NCI-H2107 treated with DMSO at 0.1 percent for 48 hours (cell line): ENCODE results near the gene DLL1.

Experiments used
- DNase-seq: peaks from one replicate; lab custom pipeline; 2025; ENCODE audit not compliant: unreplicated experiment; lab: John Stamatoyannopoulos, UW

Gene DLL1

DNA sequence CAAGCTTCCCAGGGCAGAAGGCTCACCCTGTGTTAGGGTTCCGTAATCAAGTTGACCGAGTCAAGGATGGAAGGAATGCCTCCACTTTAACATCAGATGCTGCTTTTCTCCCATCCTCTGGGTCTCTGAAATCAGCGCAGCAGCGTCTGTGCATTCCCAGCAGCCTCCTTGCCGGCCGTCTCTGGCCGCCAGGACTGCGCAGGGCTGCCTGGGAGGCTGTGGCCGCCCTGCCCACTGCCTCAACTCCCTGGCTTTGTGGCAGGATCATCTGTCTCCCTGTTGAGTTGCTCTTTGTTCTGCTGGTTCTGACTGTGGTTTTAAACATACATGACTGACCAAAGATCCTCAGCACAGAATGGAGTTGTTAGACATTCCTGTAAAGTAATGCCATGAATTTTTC lies 56.5 kb downstream of the DLL1 start:
- no peak for DNase-seq

DNA sequence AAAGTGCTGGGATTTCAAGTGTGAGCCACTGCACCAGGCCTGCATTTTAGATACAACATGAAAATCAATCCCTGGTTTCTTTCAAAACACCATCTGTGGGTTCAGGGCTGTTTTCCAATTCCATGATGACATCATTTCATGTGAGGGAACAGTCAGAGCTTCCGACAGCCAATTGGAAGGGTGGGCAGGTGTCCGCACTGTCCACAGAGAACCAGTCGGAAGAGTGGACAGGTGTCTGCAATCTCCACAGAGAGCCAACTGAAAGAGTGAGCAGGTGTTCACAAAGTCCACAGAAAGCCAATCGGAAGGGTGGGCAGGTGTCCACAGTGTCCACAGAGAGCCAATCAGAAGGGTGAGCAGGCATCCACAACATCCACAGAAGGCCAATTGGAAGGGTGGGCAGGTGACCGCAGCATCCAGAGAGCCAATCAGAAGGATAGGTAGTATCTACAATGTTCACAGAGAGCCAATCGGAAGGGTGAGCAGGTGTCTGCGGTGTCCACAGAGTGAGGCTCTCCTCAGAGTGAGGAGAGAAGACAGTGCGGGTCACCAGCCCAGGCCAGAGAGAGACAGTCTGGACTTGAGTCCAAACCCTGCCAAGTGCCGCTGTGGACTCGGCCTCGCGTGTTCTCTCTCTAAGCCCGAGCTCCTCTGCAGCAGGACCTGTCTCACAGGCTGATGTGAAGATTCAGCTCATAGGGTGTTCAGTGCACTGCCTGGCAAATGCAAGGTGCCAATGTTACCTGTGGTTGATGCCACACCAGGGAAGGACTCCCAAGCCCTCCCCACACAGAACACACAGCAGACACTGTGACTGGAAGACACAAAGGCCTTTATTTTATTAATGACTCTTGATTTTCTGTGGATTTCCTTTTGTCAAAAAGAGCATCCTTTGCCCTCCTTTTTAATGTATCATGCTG lies 57.3 kb downstream of the DLL1 start:
- DNase-seq = no peak
